HEK293 (cell line): Measurements from ENCODE around the gene TMSB15A.

Source experiments
- CTCF ChIP-seq: fragments of 450-650 bp; formaldehyde crosslinking; IDR thresholded peaks from 2 replicates; pipeline ENCODE4 v1.5.1; 2016; ENCODE audit warnings: missing biosample characterization, missing genetic modification characterization
- MYNN ChIP-seq: fragments of 450-650 bp; formaldehyde crosslinking; IDR thresholded peaks from 2 replicates; pipeline ENCODE4 v1.5.1; 2016; ENCODE audit warnings: missing biosample characterization, missing genetic modification characterization, borderline replicate concordance
- TF ChIP-seq, protein P1 (sequence below): fragments of 450-650 bp; formaldehyde crosslinking; IDR thresholded peaks from 2 replicates; pipeline ENCODE4 v1.5.1; 2017; ENCODE audit warnings: missing biosample characterization, mild to moderate bottlenecking, missing genetic modification characterization, moderate library complexity
- TF ChIP-seq, protein P2 (sequence below): fragments of 450-650 bp; formaldehyde crosslinking; IDR thresholded peaks from 2 replicates; pipeline ENCODE4 v1.5.1; 2016; ENCODE audit warnings: missing biosample characterization, missing genetic modification characterization

DNA sequence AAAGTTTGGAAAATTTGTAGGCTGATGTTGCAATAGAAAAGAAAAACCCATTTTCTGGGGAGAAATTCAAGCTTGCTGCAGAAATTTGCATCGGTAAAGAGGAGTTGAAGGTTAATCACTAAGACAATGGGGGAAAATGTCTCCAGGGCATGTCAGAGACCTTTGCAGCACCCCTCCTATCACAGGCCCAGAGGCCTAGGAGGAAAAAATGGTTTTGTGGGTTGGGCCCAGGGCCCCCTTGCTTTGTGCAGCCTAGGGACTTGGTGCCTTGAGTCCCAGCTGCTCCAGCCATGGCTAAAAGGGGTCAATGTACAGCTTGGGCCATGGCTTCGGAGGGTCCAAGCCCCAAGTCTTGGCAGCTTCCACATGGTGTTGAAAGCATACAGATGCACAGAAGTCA, 17.8 kb downstream of the TMSB15A start:
- no peak for TF ChIP-seq MYNN
- TF ChIP-seq CTCF (tag by site-specific recombination), result no peak
- TF ChIP-seq, protein P1, sequence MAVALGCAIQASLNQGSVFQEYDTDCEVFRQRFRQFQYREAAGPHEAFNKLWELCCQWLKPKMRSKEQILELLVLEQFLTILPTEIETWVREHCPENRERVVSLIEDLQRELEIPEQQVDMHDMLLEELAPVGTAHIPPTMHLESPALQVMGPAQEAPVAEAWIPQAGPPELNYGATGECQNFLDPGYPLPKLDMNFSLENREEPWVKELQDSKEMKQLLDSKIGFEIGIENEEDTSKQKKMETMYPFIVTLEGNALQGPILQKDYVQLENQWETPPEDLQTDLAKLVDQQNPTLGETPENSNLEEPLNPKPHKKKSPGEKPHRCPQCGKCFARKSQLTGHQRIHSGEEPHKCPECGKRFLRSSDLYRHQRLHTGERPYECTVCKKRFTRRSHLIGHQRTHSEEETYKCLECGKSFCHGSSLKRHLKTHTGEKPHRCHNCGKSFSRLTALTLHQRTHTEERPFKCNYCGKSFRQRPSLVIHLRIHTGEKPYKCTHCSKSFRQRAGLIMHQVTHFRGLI (tag by site-specific recombination), result no peak
- TF ChIP-seq, protein P2, sequence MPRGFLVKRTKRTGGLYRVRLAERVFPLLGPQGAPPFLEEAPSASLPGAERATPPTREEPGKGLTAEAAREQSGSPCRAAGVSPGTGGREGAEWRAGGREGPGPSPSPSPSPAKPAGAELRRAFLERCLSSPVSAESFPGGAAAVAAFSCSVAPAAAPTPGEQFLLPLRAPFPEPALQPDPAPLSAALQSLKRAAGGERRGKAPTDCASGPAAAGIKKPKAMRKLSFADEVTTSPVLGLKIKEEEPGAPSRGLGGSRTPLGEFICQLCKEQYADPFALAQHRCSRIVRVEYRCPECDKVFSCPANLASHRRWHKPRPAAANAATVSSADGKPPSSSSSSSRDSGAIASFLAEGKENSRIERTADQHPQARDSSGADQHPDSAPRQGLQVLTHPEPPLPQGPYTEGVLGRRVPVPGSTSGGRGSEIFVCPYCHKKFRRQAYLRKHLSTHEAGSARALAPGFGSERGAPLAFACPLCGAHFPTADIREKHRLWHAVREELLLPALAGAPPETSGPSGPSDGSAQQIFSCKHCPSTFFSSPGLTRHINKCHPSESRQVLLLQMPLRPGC, result no peak
